ENCODE results near the gene CRYBA2. TPM values are rescaled to one million over a fixed set of nuclear protein-coding genes. Genes with fewer than 3 reads are reported as not detected.

Gene CRYBA2
- total RNA-seq, 2 donors from 2014 or later, result not detected

DNA sequence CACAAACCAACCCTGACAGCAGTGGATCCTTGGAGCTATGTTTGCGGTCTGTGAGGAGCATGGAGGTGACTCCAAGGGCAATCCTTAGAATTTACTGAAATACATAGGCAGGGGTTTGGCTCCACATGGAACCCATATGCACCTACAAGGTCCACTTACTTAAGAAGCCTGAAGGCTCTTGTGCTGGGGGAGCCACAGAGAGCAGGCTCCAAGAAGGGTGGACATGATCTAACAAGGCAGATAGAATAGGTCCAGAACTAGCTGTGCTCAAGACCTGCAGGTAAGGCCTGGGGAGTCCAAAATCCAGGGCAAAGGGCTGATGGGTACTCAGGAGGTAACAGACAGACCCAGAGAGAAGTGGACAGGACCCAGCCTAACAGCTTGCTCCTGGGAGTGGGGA lies 34.9 kb downstream of the CRYBA2 start:
- TF ChIP-seq, protein P1, sequence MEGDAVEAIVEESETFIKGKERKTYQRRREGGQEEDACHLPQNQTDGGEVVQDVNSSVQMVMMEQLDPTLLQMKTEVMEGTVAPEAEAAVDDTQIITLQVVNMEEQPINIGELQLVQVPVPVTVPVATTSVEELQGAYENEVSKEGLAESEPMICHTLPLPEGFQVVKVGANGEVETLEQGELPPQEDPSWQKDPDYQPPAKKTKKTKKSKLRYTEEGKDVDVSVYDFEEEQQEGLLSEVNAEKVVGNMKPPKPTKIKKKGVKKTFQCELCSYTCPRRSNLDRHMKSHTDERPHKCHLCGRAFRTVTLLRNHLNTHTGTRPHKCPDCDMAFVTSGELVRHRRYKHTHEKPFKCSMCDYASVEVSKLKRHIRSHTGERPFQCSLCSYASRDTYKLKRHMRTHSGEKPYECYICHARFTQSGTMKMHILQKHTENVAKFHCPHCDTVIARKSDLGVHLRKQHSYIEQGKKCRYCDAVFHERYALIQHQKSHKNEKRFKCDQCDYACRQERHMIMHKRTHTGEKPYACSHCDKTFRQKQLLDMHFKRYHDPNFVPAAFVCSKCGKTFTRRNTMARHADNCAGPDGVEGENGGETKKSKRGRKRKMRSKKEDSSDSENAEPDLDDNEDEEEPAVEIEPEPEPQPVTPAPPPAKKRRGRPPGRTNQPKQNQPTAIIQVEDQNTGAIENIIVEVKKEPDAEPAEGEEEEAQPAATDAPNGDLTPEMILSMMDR (IDR thresholded peaks at IDR 0.05), result no peak
- Histone ChIP-seq H3K27ac (no peak overlapping the region), H3K27me3 (peaks cover 20 to 40% of the 10 kb centered on the region in 2 donors), H3K36me3 (no peaks in the 10 kb centered on the region), H3K4me3 (no peak overlapping the region), H3K9me3 (no peaks in the 10 kb centered on the region), H3K4me1 (peaks cover 0 to 18% of the 10 kb centered on the region in 2 donors)
- no peak for DNase-seq (ENCODE audit: low spot score)

DNA sequence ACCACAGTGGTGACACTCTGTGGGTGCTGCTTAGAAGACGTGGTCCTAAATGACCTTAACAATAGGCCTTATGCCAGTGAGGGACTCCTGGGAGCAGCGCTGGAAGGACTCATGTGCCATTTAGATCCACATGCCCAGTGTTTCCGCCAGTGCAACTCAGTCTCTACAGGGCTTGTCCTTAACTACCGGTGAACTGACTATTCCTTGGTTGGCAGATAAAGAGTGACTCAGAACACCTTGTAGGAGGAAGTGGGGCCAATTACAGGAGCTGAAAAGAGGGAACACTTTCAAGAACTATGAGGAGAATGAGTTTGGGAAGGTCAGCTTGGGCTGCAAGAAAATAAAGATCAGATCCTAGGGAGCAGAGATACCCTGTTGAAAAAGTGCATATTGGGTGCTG lies 35.6 kb downstream of the CRYBA2 start:
- DNase-seq (ENCODE audit: low spot score), result no peak
- H3K4me1 ChIP-seq, result peaks cover 0 to 12% of the 10 kb centered on the region in 2 donors
- H3K9me3 ChIP-seq, result no peaks in the 10 kb centered on the region
- H3K27me3 ChIP-seq, result peaks cover 17 to 34% of the 10 kb centered on the region in 2 donors
- no peak overlapping the region for H3K27ac ChIP-seq
- TF ChIP-seq, protein P1 (IDR thresholded peaks at IDR 0.05), result no peak
- H3K4me3 ChIP-seq, result no peak overlapping the region
- no peaks in the 10 kb centered on the region for H3K36me3 ChIP-seq

DNA sequence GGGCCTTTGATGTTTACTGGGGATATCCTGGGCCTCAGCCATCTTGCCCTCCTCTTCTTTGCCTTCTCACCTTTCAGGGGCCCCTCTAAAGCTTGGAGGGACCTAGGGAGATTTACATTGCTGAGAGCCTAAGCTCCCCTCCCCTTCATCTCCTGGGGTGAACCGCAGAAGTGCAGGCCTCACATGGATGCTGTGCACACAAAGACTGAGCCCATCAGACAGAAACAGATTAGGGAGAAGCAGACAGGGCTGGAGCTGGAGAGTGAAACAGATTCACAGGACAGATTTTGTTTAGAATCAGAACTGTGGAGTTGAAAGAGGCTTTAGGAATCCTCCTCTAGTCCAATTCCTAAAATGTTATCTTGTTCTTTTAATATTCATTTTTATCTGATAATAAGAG lies 37.2 kb downstream of the CRYBA2 start:
- TF ChIP-seq, protein P1 (IDR thresholded peaks at IDR 0.05), result no peak
- Histone ChIP-seq H3K27me3 (peaks cover 8 to 17% of the 10 kb centered on the region in 2 donors), H3K4me1 (peaks cover 0 to 10% of the 10 kb centered on the region in 2 donors), H3K4me3 (no peak overlapping the region), H3K9me3 (no peaks in the 10 kb centered on the region), H3K36me3 (no peaks in the 10 kb centered on the region), H3K27ac (no peak overlapping the region)
- DNase-seq (ENCODE audit: low spot score), result no peak

DNA sequence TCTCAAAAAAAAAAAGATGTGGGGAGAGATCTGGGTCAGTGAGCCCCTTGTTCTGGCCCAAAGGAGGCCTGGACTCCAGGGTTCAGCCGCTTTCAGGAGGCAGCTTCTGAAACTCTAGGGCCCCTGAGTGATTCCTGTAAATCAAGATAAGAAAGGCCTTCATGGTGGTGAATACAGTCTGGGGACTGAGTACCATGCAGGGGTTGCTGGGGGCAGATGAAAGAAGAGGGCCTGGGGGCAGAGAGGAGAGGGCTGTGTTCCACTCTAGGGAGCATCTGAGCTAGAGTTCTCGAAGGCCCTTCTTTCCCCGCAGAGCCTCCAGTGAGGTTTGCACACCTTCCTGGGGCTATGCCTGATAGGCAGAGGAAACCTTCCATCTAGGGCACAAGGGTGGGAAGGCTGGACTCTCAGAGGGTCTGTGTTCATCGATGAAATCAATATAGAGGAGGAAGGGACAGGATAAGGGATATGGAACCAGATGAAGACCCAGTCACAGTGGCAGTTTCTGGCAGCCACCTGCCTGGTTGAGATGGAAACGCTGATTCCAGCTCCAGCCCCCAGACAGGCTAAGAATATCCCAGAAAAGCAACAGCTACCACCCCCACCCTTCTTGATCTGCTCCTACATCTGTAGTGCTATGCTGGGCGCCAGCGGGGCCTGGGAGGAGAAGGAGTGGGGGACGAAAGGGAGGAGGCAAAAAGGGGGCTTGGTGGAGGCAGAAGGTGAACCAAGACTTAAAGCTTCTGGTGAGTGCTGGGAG lies 38.5 kb downstream of the CRYBA2 start:
- no peak overlapping the region for H3K27ac ChIP-seq
- no peaks in the 10 kb centered on the region for H3K9me3 ChIP-seq
- no peak for DNase-seq (ENCODE audit: low spot score)
- H3K27me3 ChIP-seq, result peaks cover 0 to 4% of the 10 kb centered on the region in 2 donors
- peaks cover 0 to 2% of the 10 kb centered on the region in 2 donors for H3K4me1 ChIP-seq
- H3K4me3 ChIP-seq, result no peak overlapping the region
- no peaks in the 10 kb centered on the region for H3K36me3 ChIP-seq
- TF ChIP-seq, protein P1 (IDR thresholded peaks at IDR 0.05), result no peak

GRCh38 chr2:218953366-218953954 lies 39.8 kb downstream of the CRYBA2 start:
- TF ChIP-seq, protein P1 (IDR thresholded peaks at IDR 0.05), result no peak
- no peak for DNase-seq (ENCODE audit: low spot score)
- no peak overlapping the region for H3K27ac ChIP-seq
- no peaks in the 10 kb centered on the region for H3K27me3 ChIP-seq
- no peaks in the 10 kb centered on the region for H3K4me1 ChIP-seq
- H3K9me3 ChIP-seq, result no peaks in the 10 kb centered on the region
- no peak overlapping the region for H3K4me3 ChIP-seq
- no peaks in the 10 kb centered on the region for H3K36me3 ChIP-seq

Data from right atrium auricular region (tissue), 2 donors.